ENCODE results near the gene JADE3.

GRCh38 chrX:46953137-46953527, 40.9 kb downstream of the JADE3 start:
- TF ChIP-seq CTCF (IDR thresholded peaks at IDR 0.05; ENCODE audit: low read length) = no peak
- no peak for TF ChIP-seq EZH2 (optimal IDR thresholded peaks at IDR 0.05; ENCODE audit: low read depth, low read length)

All from MM.1S (cell line).